Thyroid gland (tissue), 4 donors: Measurements from ENCODE around the gene CBFA2T2. TPM values are rescaled to one million over a fixed set of nuclear protein-coding genes. Genes with fewer than 3 reads are reported as not detected.

Source experiments
- DNase-seq, 2 donors: peaks; one replicate each; pipeline ENCODE4 v3.0.0-alpha.2; 2019
- H3K27ac ChIP-seq, 3 donors: fragments of 200-600 bp; sonication (generic); 1 replicate in 2 of 3; 2 replicates in 1 of 3; pipeline ENCODE4 v1.5.1; 2016 to 2019; ENCODE audit warnings: mild to moderate bottlenecking in 1 of 3, moderate library complexity in 1 of 3
- H3K27me3 ChIP-seq: fragments of 200-600 bp; sonication (generic); one replicate; pipeline ENCODE4 v1.5.1; 2019
- H3K36me3 ChIP-seq, 2 donors: fragments of 200-600 bp; sonication (generic); one replicate each; pipeline ENCODE4 v1.5.1; 2016 to 2019
- H3K4me1 ChIP-seq, 2 donors: fragments of 200-600 bp; sonication (generic); one replicate each; pipeline ENCODE4 v1.5.1; 2017 to 2019
- H3K4me3 ChIP-seq, 3 donors: fragments of 200-600 bp; sonication (generic); replicated peaks in 1 of 3; 1 replicate in 2 of 3; 2 replicates in 1 of 3; pipeline ENCODE4 v1.5.1; 2016; ENCODE audit warnings: mild to moderate bottlenecking in 1 of 3
- H3K9me3 ChIP-seq: fragments of 200-600 bp; sonication (generic); one replicate; pipeline ENCODE4 v1.5.1; 2017
- POLR2A ChIP-seq, 2 donors: fragments of 450-650 bp; IDR thresholded peaks; one replicate each; pipeline ENCODE4 v1.6.1; 2017; ENCODE audit warnings: antibody characterized with exemption in 2 of 2, mild to moderate bottlenecking in 2 of 2, moderate library complexity in 1 of 2
- WGBS, 2 donors: methylation state at CpG; one replicate each; pipeline ENCODE4 v1.1.5; 2017; 5-methylcytosine and 5-hydroxymethylcytosine counted together
- intact Hi-C: fragments of 100-400 bp; cut with DNase I; formaldehyde crosslinking; loops from one replicate; pipeline ENCODE4 v1.15.1; 2023
- total RNA-seq, 4 donors: library from RNA; depleted of rRNA; stranded (reverse); fragments of >200 nt; gene quantifications; one replicate each; pipeline ENCODE4 v1.2.3, GENCODE V29; 2016
- TF ChIP-seq, protein P1 (sequence below), 6 experiments: fragments of 200-600 bp in 3 of 6; fragments of 450-650 bp in 3 of 6; sonication (generic) in 3 of 6; IDR thresholded peaks; one replicate each; pipeline ENCODE4 v1.5.1; 2016 to 2019; ENCODE audit warnings: antibody characterized with exemption in 6 of 6, mild to moderate bottlenecking in 2 of 6, inconsistent platforms in 1 of 6, moderate library complexity in 1 of 6

Gene CBFA2T2
- total RNA-seq, 4 donors from 2014 or later = 29.7 to 57.3 (median 35.8) TPM

DNA sequence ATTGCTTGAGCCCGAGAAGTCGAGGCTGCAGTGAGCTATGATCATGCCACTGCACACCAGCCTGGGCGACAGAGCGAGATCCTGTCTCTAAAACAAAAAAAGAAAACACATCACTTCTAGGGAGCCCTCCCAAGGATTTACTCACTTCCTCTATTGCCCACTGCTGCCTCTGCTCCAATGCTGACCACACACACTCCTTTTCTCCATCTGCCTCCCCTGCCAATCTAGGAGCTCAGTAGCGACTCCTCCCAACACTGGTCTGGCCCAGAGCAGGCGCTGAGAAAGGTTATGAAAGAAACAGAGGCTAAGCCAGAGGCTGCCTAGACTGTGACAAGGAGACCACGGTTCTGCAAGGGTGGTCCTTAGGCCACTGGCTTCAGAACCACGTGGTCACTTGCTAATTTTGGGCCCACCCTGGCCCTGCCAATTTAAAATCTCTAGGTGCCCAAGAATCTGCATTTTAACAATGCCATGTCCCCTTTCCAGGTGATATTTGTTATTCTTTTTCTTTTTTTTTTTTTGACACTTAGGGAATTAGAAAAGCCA is 197.5 kb downstream of the CBFA2T2 start:
- TF ChIP-seq, protein P1, sequence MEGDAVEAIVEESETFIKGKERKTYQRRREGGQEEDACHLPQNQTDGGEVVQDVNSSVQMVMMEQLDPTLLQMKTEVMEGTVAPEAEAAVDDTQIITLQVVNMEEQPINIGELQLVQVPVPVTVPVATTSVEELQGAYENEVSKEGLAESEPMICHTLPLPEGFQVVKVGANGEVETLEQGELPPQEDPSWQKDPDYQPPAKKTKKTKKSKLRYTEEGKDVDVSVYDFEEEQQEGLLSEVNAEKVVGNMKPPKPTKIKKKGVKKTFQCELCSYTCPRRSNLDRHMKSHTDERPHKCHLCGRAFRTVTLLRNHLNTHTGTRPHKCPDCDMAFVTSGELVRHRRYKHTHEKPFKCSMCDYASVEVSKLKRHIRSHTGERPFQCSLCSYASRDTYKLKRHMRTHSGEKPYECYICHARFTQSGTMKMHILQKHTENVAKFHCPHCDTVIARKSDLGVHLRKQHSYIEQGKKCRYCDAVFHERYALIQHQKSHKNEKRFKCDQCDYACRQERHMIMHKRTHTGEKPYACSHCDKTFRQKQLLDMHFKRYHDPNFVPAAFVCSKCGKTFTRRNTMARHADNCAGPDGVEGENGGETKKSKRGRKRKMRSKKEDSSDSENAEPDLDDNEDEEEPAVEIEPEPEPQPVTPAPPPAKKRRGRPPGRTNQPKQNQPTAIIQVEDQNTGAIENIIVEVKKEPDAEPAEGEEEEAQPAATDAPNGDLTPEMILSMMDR (IDR thresholded peaks at IDR 0.05) = no peak
- no peak for TF ChIP-seq POLR2A (IDR thresholded peaks at IDR 0.05)
- 86 to 89% methylated on average over 8 of the region's 8 CpGs for WGBS, 2 donors
- peak overlapping the region in 1 of 3 donors; percentile 37 for H3K27ac ChIP-seq
- peaks cover 5 to 27% of the 10 kb centered on the region in 2 donors for H3K4me1 ChIP-seq
- intact Hi-C loops = no loop called here
- no peaks in the 10 kb centered on the region for H3K9me3 ChIP-seq
- H3K36me3 ChIP-seq = no peaks in the 10 kb centered on the region
- DNase-seq = no peak
- H3K4me3 ChIP-seq = no peak overlapping the region
- no peaks in the 10 kb centered on the region for H3K27me3 ChIP-seq

DNA sequence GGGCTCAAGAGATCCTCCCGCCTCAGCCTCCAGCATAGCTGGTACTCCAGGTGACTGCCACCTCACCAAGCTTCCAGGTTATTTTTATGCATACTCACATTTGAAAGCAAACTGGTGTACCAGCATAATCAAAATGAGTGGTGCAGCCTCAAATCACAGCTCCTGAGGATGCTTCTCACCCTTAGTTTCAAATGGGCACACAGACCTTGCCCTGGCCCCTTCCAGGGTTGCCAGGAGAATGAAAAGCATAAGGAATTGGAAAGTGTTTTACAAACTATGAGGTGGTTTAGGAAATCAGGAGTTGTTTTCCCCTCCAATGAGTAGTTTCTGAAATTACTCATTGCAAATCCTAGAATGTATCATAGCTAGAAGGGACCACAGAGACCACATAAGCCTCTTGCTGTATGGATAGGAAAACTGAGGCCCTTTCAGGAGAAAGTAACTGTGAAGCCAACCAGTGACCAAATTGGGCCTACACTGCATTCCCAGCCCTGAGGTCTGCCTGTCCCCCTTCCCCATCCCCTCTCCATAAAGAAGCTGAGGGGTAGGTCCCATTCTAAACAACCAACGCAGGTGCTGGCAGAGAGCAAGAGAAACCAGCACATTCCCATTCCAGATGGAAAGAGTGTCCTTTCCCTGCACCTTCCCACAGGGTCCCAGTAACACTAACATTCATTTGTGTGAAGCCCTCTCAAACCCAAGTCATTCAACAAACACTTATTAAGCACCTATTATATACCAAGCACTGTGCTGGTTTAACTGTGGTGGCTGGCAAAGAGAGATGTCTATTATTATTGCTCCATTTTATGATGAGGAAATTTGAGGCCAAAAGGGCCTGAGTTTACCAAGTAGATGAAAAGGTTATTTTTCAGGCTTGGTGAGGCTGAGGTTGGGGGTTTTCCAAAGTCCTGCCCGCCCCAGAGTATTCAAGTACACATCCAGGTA is 198.4 kb downstream of the CBFA2T2 start:
- H3K27ac ChIP-seq = peak overlapping the region in 2 of 3 donors; percentile 40 to 64

DNA sequence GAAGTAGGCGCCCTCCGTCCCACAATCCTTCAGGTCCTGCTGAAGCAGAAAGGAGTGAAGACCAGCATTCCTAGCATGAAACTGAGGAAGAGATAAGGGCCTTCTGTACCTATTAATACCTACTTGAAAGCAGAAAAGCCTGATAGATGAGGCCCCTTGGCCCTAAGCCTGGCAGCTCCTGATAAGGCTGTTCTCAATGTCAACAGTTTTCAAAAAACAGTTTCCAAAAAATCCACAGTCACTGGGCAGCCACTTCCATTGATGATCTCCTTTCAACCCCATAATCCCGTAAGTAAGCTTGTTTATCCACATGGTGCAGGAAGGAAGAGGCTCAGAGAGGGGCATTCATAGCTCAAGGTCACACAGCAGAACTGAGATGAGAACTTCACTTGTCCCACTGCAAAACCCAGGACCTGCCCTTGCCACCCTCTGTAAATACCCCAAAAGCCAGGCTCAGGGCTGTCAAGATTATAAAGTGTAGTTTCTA is 199.1 kb downstream of the CBFA2T2 start:
- no peak for TF ChIP-seq POLR2A (IDR thresholded peaks at IDR 0.05)
- TF ChIP-seq, protein P1 (IDR thresholded peaks at IDR 0.05) = no peak
- Histone ChIP-seq H3K4me3 (no peak overlapping the region), H3K27ac (peak overlapping the region; percentile 16 to 64 (median 40)), H3K4me1 (peaks cover 13 to 42% of the 10 kb centered on the region in 2 donors), H3K36me3 (no peaks in the 10 kb centered on the region), H3K9me3 (no peaks in the 10 kb centered on the region), H3K27me3 (no peaks in the 10 kb centered on the region)
- intact Hi-C loops = no loop called here
- DNase-seq = peak; percentile 72 to 81
- WGBS, 2 donors = 35 to 37% methylated on average over 3 of the region's 3 CpGs

More for the DNA sequence above, 198.4 kb downstream of the CBFA2T2 start:
- intact Hi-C loops = no loop called here
- H3K4me3 ChIP-seq = no peak overlapping the region
- H3K36me3 ChIP-seq = no peaks in the 10 kb centered on the region
- no peak for DNase-seq
- H3K4me1 ChIP-seq = peaks cover 5 to 35% of the 10 kb centered on the region in 2 donors
- no peaks in the 10 kb centered on the region for H3K9me3 ChIP-seq
- WGBS, 2 donors = 67 to 69% methylated on average over 3 of the region's 3 CpGs
- TF ChIP-seq POLR2A (IDR thresholded peaks at IDR 0.05) = no peak
- TF ChIP-seq, protein P1 (IDR thresholded peaks at IDR 0.05) = no peak
- no peaks in the 10 kb centered on the region for H3K27me3 ChIP-seq

DNA sequence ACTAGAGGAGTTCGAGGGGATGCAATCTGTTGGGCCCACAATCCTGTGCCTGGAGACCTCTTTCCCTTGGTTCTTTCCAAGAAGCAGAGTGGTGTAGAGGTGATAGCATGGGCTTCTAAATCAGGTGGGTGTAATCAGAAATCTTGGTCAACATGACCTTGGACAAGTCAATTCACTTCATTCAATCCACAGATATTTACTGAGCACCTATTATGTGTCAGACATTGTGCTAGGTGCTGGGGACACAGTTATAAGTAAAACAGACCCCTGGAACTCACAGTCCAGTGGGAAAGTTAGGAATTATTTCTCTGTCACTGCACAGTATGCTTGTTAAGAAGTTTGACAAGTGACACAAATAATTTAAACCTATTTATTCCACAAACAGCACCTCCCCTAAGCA is 199.6 kb downstream of the CBFA2T2 start:
- Histone ChIP-seq H3K4me3 (no peak overlapping the region), H3K36me3 (no peaks in the 10 kb centered on the region), H3K9me3 (no peaks in the 10 kb centered on the region), H3K27me3 (no peaks in the 10 kb centered on the region), H3K4me1 (peaks cover 18 to 47% of the 10 kb centered on the region in 2 donors), H3K27ac (peak overlapping the region in 1 of 3 donors; percentile 64)
- intact Hi-C loops = no loop called here
- no peak for TF ChIP-seq POLR2A (IDR thresholded peaks at IDR 0.05)
- TF ChIP-seq, protein P1 (IDR thresholded peaks at IDR 0.05) = no peak
- 93 to 100% methylated on average over 1 of the region's 1 CpG for WGBS, 2 donors
- no peak for DNase-seq
